GM12801 (cell line): ENCODE data around the gene SLC47A2.

ENCODE experiments used
- CTCF ChIP-seq: IDR thresholded peaks from one replicate; pipeline ENCODE4 v1.5.1; 2011; ENCODE audit warnings: control low read depth; ENCODE audit not compliant: insufficient read length; ENCODE audit errors: extremely low read depth

Gene SLC47A2

GRCh38 chr17:19716108-19717030 lies at the start of gene SLC47A2:
TSS of gene SLC47A2 (minus strand) at chr17:19716584. CDS start at chr17:19716555, 29 bp downstream.
- TF ChIP-seq CTCF = no peak

- TF ChIP-seq CTCF = no peak
Measured at GRCh38 chr17:19766016-19766415, 49.6 kb upstream of the SLC47A2 start.

- TF ChIP-seq CTCF = no peak
Measured at GRCh38 chr17:19763416-19763815, 47.0 kb upstream of the SLC47A2 start.

- TF ChIP-seq CTCF = no peak
Measured at GRCh38 chr17:19762515-19762961, 46.2 kb upstream of the SLC47A2 start.

GRCh38 chr17:19760746-19761145 lies 44.4 kb upstream of the SLC47A2 start:
- TF ChIP-seq CTCF = no peak

- TF ChIP-seq CTCF = no peak
Measured at GRCh38 chr17:19759568-19760549, 43.5 kb upstream of the SLC47A2 start.
